GM23248 (cell line): Measurements from ENCODE around the gene NRCAM.

ENCODE experiments used
- EZH2 ChIP-seq: fragments of 200-600 bp; sonication (generic); IDR thresholded peaks from 2 replicates; pipeline ENCODE4 v1.6.1; 2018; ENCODE audit warnings: antibody characterized with exemption, mild to moderate bottlenecking; ENCODE audit not compliant: insufficient read depth, poor library complexity, severe bottlenecking
- EZH2phosphoT487 ChIP-seq: fragments of 200-600 bp; sonication (generic); IDR thresholded peaks from 2 replicates; pipeline ENCODE4 v1.6.1; 2018; ENCODE audit warnings: antibody characterized with exemption, moderate library complexity, mild to moderate bottlenecking, low read depth; ENCODE audit not compliant: insufficient read depth

GRCh38 chr7:108283252-108283651 is 173.0 kb downstream of the NRCAM start:
- no peak for TF ChIP-seq EZH2
- no peak for TF ChIP-seq EZH2phosphoT487
